ENCODE results near the gene SYNM. TPM values are rescaled to one million over a fixed set of nuclear protein-coding genes. Genes with fewer than 3 reads are reported as not detected.
"Not testable (repeated sequence)": the region's sequence is repeated elsewhere in the genome, so short reads cannot be mapped to it uniquely, and the experiment has no call there.

Gene SYNM
- total RNA-seq, 1 donor from 2014 or later = 8.7 TPM

DNA sequence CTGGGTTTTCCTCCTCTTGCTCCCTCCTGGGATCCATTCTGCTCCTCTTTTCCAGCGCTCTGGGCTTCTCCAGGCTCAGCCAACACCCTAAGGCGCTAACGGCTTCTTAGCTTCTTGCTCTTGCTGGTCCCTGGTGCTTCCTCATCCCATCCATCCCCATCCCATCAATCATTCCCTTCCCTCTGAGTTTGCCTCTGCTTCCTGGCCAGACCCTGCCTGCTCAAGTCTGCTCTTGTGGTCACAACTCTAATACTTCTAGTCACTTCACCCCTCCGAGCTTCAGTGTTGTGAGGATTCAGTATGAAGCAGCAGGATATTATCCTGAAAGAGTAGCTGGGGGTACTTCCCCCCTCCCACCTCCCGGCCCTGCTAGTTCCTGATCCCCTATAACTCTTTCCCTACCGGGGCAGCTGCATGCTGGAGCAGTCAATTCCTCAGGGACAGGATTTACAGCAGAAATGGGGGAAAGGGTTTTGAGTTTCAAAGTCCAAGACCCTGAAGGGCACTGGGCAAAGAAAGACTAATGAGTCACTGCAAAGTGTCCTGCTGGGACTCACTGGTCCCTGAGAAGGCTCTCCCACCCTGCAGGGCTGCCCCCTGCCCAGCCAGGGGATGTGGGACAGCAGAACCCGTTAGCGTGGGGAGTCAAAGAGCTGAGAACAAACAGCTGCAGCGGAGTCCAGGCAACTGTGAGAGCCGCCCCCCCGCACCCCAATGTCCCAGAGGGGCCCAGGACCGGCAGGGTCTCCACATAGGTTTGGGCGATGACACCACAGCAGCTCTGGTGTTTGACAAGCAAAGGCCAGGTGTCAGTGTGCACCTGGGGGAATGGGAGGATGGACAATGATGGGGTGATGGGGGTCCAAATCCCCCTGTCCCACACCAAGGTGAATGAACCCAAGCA lies 2.3 kb upstream of the SYNM start:
- DNase-seq (ENCODE audit: extremely low read depth, low read depth, low spot score) = no peak

DNA sequence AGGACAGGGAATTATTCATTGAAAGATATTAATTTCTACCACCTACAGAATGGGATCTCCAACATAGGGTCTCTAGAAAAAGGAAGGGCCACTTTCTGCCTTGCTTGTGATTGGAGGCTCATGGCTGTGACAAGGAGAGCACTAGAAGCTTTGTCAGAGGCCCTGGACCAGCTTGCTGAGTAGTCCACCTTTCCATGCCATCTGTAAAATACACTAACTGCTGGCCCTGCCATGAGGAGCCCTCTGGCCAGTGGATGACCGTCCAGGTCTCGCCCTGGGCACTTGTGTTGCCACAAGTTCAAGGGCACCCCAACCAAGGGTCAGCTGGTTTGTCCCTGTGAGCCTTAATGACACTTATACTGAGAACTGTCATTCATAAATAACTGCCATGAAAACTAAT lies 1.6 kb upstream of the SYNM start:
- no peak for DNase-seq (ENCODE audit: extremely low read depth, low read depth, low spot score)

DNA sequence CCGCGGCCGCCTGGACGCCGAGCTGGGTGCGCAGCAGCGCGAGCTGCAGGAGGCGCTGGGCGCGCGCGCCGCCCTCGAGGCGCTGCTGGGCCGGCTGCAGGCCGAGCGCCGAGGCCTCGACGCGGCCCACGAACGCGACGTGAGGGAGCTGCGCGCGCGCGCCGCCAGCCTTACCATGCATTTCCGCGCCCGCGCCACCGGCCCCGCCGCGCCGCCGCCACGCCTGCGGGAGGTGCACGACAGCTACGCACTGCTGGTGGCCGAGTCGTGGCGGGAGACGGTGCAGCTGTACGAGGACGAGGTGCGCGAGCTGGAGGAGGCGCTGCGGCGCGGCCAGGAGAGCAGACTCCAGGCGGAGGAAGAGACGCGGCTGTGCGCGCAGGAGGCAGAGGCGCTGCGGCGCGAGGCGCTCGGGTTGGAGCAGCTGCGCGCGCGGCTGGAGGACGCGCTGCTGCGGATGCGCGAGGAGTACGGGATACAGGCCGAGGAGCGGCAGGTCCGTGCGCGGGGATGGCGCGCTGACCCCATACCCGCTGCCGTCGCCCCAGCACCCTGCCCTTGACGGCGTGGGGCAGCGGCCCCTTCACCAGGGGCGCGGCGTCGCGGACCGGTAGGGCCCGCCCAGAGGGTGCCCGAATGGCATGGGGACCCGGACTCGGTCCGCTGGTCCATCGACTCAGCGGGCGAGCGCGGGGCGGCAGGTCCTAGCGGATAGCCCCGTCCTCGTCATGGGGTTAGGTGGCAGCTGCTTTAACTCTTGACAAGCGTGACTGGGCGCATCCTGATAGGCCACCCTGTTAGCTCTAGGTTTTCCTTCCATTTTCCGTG lies 848 bp downstream of the SYNM start:
- no peak for DNase-seq (ENCODE audit: extremely low read depth, low read depth, low spot score)

DNA sequence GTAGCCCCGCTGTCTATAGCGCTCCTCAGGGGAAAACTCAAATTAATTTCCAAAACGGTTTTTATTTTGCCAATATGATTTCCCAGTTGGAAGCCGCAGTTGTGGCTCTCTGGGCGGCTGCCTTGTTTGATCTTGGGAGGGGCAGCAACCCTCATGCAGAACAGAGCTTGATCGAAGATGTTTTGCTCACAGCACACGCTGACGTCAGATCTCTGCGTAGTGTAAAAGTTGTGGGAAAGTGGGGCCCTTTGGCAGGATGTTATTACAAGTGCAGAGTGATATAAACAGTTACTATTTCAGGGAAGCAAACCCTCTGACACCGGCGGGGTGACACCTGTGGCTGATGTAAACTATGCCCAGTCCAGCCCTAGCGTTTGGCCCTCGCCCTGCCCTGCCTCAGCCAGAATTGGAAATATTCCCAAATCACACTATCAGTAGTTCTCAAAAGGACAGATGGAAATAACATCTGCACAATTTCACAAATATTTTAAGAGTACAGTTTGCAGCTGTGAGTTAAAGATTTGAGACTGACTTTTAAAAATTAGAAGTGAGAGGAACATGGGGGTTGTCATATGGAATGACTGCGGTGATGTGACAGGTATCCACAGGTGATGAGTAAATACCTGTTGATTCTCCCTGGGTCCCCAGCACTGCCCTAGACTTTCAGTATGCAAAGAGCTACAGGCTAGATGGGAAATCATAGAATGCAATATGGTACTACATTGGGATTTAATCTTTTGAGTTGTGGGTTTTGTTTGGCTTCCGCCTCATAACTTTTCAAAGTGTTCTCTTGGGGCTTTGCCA lies 1.7 kb downstream of the SYNM start:
- DNase-seq (ENCODE audit: extremely low read depth, low read depth, low spot score) = no peak

DNA sequence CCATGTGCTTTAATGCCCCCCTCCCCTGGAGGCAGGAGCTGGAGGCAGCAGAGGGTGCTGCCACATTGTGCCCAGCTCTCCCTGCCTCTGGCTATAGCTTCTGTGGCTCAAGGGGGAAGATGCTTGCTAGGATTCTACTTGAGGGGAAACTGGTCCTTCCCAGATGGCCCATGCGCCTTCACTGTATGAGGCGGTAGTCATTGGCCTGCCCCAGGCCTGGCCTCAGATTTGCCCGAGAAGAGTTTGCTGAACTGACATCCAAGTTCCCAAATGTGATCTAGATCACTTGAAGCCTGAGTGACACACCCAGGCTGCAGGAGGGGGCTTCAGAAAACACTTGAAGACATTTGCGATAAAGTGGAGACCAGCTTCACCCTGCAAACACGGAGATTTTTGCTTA lies 4.1 kb downstream of the SYNM start:
- no peak for DNase-seq (ENCODE audit: extremely low read depth, low read depth, low spot score)

DNA sequence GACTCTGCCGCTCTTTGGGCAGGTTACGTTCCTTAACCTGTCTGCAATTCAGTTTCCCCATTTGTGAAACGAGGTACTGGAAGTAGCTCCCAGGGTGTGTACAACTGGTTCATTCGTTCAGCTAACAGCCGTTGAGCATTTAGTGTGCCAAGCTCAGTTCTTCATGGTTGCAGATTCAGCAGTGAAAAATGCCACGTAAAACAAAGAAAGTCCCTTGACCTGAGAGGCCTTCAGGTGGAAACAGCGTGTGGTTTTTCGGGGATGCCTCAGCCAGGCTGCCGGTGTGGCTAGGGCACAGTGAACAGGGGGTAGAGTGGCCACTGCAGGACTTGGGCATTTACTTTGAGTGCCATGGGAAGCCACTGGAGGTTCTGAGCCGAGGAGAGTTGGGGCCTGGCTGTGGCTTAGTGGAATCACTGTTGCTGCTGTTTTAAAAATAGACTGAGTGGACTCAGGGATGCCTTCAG lies 4.7 kb downstream of the SYNM start:
- DNase-seq (ENCODE audit: extremely low read depth, low read depth, low spot score) = no peak

DNA sequence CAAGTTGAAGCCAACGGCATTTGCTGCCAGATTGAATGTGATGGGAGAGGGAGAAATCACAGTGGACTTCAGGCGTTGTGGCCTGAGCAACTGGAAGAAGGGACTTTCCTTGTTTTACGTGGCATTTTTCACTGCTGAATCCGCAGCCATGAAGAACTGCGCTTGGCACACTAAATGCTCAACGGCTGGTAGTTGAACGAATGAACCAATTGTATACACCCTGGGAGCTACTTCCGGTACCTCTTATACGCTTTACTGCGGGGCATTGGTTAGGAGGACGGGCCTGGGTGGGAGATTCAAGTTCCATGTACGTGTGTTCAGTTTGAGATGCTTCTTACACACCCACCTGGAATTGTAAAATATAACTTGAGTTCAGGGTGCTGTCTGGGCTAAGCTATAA lies 5.2 kb downstream of the SYNM start:
- DNase-seq (ENCODE audit: extremely low read depth, low read depth, low spot score) = no peak

DNA sequence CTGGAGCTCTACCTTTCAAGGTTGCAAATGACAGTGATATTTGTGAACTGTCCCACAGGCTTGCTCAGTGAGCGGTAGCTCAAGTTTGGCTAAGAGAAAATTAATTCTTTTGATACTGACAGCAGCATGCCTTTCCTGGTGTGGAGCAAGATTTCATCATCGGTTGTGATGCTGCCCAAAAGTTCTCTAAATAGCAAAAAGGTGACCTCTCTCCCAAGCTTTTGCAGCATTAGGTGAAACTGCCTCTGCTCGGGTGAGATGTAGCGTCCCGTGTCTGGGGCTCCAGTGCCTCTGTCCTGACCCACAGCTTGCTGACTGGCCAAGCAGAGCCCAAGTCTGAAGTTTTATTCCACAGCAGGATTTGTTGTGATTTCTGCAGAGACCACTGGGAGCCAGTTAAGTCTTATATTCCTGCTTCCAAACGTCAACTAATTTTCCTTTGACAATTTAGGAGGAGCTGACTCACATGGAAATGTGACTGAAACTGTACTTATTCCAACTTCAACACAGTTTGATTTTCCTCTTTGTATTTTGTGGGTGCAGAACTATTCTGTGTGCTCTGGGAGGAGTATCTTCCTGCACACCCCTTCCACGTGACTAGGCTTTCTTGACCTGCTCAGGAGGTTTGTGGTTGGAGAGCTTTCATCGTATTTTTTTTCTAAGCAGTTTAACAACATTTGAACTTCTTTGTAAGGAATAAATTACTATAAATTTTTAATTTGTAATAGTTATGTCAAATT lies 5.9 kb downstream of the SYNM start:
- DNase-seq (ENCODE audit: extremely low read depth, low read depth, low spot score) = no peak

DNA sequence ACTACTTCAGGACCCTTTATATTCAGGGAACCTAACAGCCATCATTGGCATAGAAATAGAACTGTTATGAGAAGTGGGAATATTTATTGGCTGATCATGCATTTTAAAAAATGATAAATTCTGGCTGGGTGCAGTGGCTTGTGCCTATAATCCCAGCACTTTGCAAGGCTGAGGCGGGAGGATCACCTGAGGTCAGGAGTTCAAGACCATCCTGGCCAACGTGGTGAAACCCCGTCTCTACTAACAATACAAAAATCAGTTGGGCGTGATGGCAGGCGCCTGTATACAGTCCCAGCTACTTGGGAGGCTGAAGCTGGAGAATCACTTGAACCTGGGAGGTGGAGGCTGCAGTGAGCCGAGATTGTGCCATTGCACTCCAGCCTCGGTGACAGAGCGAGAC lies 6.8 kb downstream of the SYNM start:
- not testable (repeated sequence) for DNase-seq (ENCODE audit: extremely low read depth, low read depth, low spot score)

DNA sequence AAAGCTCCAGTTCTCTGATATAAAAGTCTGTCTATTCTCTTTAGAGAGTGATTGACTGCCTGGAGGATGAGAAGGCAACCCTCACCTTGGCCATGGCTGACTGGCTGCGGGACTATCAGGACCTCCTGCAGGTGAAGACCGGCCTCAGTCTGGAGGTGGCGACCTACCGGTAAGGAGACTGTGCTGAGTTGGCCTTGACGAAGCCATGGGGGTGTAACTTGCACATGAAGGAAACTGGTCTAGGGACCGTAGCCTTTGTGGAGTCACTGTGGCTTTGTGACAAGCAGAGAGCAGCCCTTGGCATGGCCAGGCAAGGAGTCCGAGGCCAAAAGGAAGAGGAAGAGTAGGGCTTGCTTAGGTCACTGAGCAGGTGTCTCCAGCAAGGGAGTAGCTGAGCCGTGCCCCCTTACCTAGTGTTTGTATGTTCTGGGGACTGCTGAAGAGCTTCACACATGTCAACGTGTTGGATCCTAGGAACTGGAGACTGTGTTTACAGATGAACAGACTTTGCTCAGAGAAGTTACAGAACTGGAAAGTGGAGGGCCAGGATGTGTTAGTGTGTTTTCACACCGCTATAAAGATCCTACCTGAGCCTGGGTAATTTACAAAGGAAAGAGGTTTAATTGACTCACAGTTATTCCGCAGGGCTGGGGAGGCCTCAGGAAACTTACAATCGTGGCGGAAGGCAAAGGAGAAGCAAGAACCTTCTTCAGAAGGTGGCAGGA lies 8.8 kb downstream of the SYNM start:
- no peak for DNase-seq (ENCODE audit: extremely low read depth, low read depth, low spot score)

DNA sequence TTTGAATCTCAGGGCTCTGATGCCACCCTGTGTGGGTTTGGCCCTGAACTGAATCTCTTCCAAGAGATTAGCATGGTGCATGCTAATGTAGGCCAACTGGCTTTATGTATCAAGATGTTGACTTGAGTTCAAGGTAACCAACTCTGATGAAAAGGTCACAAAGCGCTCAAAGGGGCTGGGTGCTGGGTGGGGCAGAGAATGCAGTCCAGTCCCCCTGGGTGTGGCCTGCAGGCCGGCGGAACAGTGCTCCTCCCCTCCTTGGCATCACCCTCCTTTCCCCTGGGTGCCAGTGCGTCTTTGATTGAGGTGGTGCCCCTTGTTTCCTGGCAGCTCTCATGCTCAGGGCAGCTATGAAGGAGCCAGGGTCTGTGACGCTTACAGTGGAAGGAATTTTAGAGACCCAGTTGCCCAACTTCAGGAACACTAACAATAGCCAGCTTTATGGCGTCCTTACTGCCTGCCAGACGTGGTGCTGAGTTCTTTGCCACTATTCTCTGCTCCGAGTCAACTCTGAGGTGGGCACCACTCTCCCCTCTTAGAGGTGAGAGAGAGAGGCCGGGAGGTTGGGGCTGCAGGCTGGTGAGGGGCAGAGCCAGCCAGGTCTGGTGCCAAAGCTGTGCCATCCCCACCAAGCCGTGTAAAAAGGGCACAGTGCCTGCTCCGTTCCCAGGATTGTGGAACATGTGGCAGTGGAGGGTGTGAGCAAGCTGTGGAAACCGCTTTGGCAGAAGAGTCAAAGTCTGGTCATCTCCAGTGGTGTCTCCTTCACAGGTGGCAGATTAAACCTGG lies 9.8 kb downstream of the SYNM start:
- DNase-seq (ENCODE audit: extremely low read depth, low read depth, low spot score) = no peak

DNA sequence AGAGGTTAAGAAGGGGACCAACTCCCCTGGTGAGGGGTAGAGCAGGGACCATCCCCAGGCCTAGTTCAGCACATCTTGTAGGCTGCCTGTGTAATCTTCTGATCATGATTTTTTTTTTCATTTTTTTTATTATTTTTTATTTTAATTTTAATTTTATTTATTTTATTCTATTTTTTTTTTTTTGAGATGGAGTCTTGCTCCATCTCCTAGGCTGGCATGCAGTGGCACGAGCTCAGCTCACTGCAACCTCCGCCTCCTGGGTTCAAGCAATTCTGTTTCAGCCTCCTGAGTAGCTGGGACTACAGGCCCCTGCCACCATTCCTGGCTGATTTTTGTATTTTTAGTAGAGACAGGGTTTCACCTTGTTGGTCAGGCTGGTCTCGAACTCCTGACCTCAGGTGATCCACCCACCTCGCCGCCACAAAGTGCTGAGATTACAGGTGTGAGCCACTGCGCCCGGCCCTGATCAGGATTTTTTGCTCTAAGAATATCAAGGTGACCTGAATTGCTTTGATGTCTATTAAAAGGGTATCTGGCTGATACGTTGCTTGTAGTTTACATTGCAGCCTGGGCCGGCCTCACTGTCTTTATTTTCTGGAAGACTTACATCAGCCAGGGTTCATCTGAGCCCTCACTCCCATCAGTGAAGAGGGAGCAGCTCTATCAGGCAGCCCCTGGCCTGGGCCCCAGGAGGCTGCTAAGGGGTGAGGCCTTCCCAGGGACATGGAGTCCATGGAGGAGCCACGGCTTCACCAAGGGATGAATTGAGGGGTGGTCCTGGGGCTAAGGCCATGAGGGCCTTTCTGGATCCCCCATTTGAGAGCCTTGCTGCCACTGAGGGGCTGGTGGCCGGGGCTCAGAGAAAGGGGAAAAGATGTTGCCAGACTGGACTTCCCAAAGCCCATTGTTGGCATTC lies 10.7 kb downstream of the SYNM start:
- no peak for DNase-seq (ENCODE audit: extremely low read depth, low read depth, low spot score)

DNA sequence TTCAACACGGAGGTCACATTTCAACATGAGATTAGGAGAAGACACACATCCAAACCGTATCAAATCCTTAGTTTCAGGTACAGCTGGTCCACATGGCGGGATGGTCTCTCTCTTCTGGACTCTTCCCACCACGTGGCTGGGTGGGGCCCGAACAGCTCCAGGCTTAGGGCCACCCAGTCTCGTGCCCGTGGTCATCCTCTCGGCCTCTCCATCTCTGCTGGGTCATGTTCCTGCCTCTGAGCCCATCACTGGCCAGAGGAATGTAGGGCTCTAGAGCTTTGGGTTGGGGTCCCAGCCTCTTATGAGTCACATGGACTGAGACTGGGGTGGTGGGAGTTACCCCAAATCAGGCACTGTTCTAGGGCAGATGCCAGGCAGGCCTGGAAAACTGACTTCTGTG lies 12.2 kb downstream of the SYNM start:
- no peak for DNase-seq (ENCODE audit: extremely low read depth, low read depth, low spot score)

DNA sequence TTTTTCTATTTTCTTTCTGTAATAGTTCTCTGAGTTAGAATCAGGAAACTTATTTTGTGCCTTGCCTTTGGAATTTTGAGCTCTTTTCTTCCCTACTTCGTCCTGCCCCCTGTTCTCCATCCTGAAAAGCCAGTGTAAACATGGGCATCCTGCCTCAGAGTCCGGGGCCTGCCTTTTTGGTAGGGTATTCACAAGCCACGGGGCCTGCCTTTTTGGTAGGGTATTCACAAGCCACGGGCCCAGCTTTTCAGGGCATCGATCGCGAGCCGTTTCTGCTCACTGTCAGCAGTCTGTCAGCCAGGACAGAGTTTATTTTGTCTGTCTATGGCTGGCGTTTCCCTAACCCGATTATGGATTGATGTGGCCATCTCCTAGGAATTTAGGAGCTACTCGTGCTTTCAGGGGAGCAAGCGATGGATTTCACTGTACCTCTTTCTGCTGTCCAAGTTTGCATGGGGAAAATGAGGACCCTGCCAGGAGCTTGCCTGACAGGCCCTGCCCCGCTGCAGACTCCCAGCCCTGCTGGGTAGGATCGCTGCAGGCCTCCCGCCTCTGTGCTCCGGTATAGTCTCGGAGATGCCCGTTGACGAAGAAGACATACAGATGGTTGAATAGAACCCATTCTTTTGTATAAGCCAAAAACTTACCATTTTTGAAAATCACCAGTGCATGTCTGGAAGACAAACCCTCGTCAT lies 12.8 kb downstream of the SYNM start:
- DNase-seq (ENCODE audit: extremely low read depth, low read depth, low spot score) = no peak

DNA sequence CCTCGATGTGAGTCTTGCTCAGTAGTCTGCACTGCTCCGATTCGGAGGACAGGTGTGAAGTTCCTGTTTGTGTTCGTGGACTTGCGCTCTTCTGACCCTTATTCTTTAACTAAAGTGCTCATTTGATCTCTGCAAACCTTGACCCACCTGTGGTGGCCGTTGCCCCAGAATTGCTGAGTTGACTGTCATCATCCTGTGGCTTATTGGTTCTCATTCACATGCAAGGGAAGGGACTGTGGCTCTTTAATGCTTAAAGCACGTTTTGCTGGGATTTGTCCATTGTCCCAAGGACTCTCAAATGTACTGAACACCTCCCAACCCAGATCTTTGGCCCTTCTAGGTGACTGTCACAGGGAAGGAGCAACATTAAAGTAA lies 13.4 kb downstream of the SYNM start:
- DNase-seq (ENCODE audit: extremely low read depth, low read depth, low spot score) = no peak

DNA sequence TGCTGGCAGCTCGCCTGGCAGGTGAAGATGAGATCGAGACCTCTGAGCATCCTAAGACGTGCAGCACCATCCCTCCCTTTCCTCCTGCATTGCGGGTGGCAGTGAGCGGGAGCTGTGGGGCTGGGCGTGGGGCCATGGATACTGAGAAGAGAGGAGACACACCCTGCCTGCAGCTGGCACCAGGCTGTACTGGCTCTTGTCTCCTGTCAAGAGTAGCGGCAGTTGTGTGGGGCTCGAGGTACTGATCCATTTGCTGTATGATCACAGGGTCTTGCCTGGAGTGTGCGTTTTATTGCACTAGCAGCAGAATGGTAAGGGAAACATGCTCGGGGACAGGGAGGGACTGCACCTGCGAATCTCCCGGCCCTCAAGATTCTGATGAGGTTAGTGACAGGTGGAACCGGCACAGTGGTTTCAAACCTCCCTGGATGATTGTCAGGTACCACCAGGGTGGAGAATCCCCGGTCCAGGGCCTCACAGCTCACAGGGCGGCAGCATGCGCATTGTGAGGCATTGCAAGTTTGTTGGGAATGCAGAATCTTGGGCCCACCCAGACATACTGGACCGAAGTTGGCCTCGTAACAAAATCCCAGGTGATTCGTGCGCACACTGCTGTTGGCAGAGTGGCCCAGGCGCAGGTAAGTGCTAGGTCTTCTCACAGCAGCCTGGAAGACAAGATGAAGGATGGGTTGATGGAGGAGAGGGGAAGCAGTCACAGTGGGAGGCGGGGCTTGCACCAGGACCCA lies 14.1 kb downstream of the SYNM start:
- DNase-seq (ENCODE audit: extremely low read depth, low read depth, low spot score) = no peak
